HepG2 (cell line): Measurements from ENCODE around the gene LIPC. TPM values are rescaled to one million over a fixed set of nuclear protein-coding genes. Genes with fewer than 3 reads are reported as not detected.

Experiments
- EHMT2 ChIP-seq: fragments of 200-600 bp; sonication (generic); IDR thresholded peaks from 2 replicates; pipeline ENCODE4 v1.7.0; 2017; ENCODE audit warnings: antibody characterized with exemption, low read depth, low read length, borderline replicate concordance
- ESRRA ChIP-seq: sonication (generic); formaldehyde crosslinking; IDR thresholded peaks from 2 replicates; pipeline ENCODE4 v1.5.1; 2020; ENCODE audit warnings: mild to moderate bottlenecking, low read depth, missing genetic modification reagents
- HCFC1 ChIP-seq: fragments of 150-350 bp; IDR thresholded peaks from 2 replicates; pipeline ENCODE4 v1.6.1; 2014; ENCODE audit warnings: low read depth, low read length
- HMG20B ChIP-seq: conservative IDR thresholded peaks from 2 replicates; pipeline ENCODE4 v1.6.1; 2016; ENCODE audit warnings: missing genetic modification reagents, missing compliant biosample characterization
- KAT2B ChIP-seq: fragments of 150-350 bp; IDR thresholded peaks from 2 replicates; pipeline ENCODE4 v1.6.1; 2014; ENCODE audit warnings: low read depth, low read length, borderline replicate concordance
- MAFK ChIP-seq, 2 experiments: IDR thresholded peaks in 1 of 2; conservative IDR thresholded peaks in 1 of 2; 2 replicates each; pipeline ENCODE4 v1.6.1; 2011; ENCODE audit warnings: improper control_type of control experiment in 2 of 2, low read length in 2 of 2
- NR2C2 ChIP-seq: sonication (generic); formaldehyde crosslinking; IDR thresholded peaks from 2 replicates; pipeline ENCODE4 v1.4.0; 2020; ENCODE audit warnings: missing genetic modification reagents, mild to moderate bottlenecking, moderate library complexity, borderline replicate concordance
- PAX8 ChIP-seq: sonication (generic); formaldehyde crosslinking; IDR thresholded peaks from 2 replicates; pipeline ENCODE4 v1.8.0; 2022; ENCODE audit warnings: mild to moderate bottlenecking, missing genetic modification reagents, borderline replicate concordance
- SUZ12 ChIP-seq: fragments of 150-350 bp; IDR thresholded peaks from 2 replicates; pipeline ENCODE4 v1.6.1; 2014; ENCODE audit warnings: low read depth, low read length
- TOE1 ChIP-seq: sonication (generic); formaldehyde crosslinking; IDR thresholded peaks from 2 replicates; pipeline ENCODE4 v1.4.0; 2020; ENCODE audit warnings: mild to moderate bottlenecking, missing genetic modification reagents
- XRCC5 ChIP-seq: fragments of 200-400 bp; formaldehyde crosslinking; optimal IDR thresholded peaks from 2 replicates; pipeline ENCODE3; 2017; ENCODE audit warnings: mild to moderate bottlenecking, low read length
- ZNF136 ChIP-seq: sonication (generic); formaldehyde crosslinking; IDR thresholded peaks from 2 replicates; pipeline ENCODE4 v1.8.1; 2022; ENCODE audit warnings: low read depth, mild to moderate bottlenecking, moderate library complexity, missing genetic modification reagents
- ZNF430 ChIP-seq: sonication (generic); formaldehyde crosslinking; IDR thresholded peaks from 2 replicates; pipeline ENCODE4 v1.9.0; 2021; ENCODE audit warnings: mild to moderate bottlenecking, missing genetic modification reagents
- ZNF44 ChIP-seq: sonication (generic); formaldehyde crosslinking; IDR thresholded peaks from 2 replicates; pipeline ENCODE4 v1.5.1; 2020; ENCODE audit warnings: mild to moderate bottlenecking, missing genetic modification reagents
- ZNF570 ChIP-seq: sonication (generic); formaldehyde crosslinking; IDR thresholded peaks from 2 replicates; pipeline ENCODE4 v1.4.0; 2020; ENCODE audit warnings: mild to moderate bottlenecking, missing genetic modification reagents, borderline replicate concordance
- ZNF598 ChIP-seq: sonication (generic); formaldehyde crosslinking; IDR thresholded peaks from 2 replicates; pipeline ENCODE4 v1.5.1; 2020; ENCODE audit warnings: mild to moderate bottlenecking, missing genetic modification reagents, borderline replicate concordance
- ZNF775 ChIP-seq: sonication (generic); formaldehyde crosslinking; IDR thresholded peaks from 2 replicates; pipeline ENCODE4 v1.4.0; 2020; ENCODE audit warnings: missing genetic modification reagents, mild to moderate bottlenecking, moderate library complexity, borderline replicate concordance
- ZNF839 ChIP-seq: sonication (generic); formaldehyde crosslinking; IDR thresholded peaks from 2 replicates; pipeline ENCODE4 v1.4.0; 2020; ENCODE audit warnings: missing genetic modification reagents, mild to moderate bottlenecking, borderline replicate concordance
- ZNF883 ChIP-seq: sonication (generic); formaldehyde crosslinking; IDR thresholded peaks from 2 replicates; pipeline ENCODE4 v1.5.1; 2020; ENCODE audit warnings: mild to moderate bottlenecking, missing genetic modification reagents; ENCODE audit errors: not compliant biosample characterization
- polyA plus RNA-seq, 8 experiments: library from polyadenylated mRNA; depleted of rRNA in 3 of 8; stranded (reverse) in 7 of 8; unstranded in 1 of 8; fragments of >200 nt; fragmentation: Illumina TruSeq in 4 of 8; extraction: Trizol in 4 of 8; gene quantifications; 2 replicates each; pipeline versions ENCODE4 v1.2.1 to v1.2.3, GENCODE V29; 2011 to 2016; ENCODE audit warnings: low read depth in 4 of 8, missing spikeins in 1 of 8, mixed read lengths in 1 of 8; ENCODE audit not compliant: insufficient read depth in 1 of 8
- total RNA-seq, 5 experiments: library from RNA; depleted of rRNA; stranded (reverse); fragments of >200 nt; fragmentation: Illumina TruSeq; extraction: Trizol; gene quantifications; 2 replicates each; pipeline ENCODE4 v1.2.3, GENCODE V29; 2016; ENCODE audit warnings: low read depth in 1 of 5
- TF ChIP-seq, protein P1 (sequence below): IDR thresholded peaks from 2 replicates; pipeline ENCODE4 v1.6.1; 2016; ENCODE audit warnings: mild to moderate bottlenecking
- TF ChIP-seq, protein P2 (sequence below): sonication (generic); formaldehyde crosslinking; IDR thresholded peaks from 2 replicates; pipeline ENCODE4; 2020; ENCODE audit warnings: missing genetic modification reagents, mild to moderate bottlenecking, borderline replicate concordance
- TF ChIP-seq, protein P3 (sequence below): sonication (generic); formaldehyde crosslinking; IDR thresholded peaks from 2 replicates; pipeline ENCODE4 v1.4.0; 2020; ENCODE audit warnings: missing genetic modification reagents

LIPC gene
- total and polyA plus RNA-seq, 2 of the 13 experiments (the other 11 are each of a cell fraction or from before 2014, with no cell fraction given) = 26.0 to 38.0 TPM

DNA sequence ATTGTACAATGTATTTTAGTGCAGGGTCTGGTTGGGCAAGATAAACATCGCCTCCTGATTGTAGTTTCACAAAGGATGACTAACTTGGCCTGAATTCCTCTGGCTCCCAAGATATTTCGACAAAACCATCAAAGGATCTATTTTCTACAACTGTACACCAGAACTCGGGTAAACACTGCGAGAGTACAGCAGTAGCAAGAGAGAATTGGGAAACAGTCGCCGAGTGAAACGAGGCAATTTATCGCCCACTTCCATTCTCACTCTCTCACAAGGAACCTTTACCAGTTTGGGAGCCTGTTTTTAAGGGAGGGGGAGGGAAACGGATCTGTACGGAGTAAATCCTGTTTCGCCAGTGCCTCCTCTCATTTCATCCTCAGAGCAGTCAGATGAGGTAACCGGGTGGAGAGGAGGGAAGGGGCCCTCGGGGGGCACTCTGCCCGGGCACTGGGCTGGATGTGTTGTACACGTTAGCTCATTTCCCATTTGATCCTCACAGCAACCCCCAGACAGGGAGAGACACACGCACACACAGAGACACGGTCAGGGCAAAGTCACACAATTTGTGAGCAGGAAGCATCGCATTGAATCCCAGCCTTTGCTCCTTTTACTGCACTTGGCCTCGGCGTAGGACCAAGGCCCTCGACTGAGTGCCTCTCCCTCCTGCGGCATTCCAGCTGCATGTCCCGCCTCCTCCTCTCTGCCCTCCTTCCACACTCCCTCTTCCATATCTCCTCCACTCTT lies 120.1 kb downstream of the LIPC start (continued):
- TF ChIP-seq SUZ12 = no peak
- TF ChIP-seq MAFK (conservative IDR thresholded peaks at IDR 0.05 in 1 of 2, IDR thresholded peaks at IDR 0.05 in 1 of 2; ENCODE audit: low read length in 2 of 2) = no peak
- peak; percentile 28; the same call in 1 of the 2 replicates for TF ChIP-seq NR2C2 (CRISPR knock-in tag)
- no peak for TF ChIP-seq ZNF570
- TF ChIP-seq ZNF430 (CRISPR knock-in tag) = no peak
- TF ChIP-seq HMG20B (CRISPR knock-in tag) = no peak; the same call in 1 of the 2 replicates
- no peak for TF ChIP-seq ZNF883 (CRISPR knock-in tag)
- TF ChIP-seq HCFC1 = no peak
- no peak for TF ChIP-seq XRCC5
- no peak for TF ChIP-seq ZNF136 (CRISPR knock-in tag)
- no peak for TF ChIP-seq TOE1 (CRISPR knock-in tag)
- TF ChIP-seq KAT2B = no peak
- TF ChIP-seq ZNF775 (CRISPR knock-in tag) = no peak; the same call in 1 of the 2 replicates
- no peak for TF ChIP-seq ZNF598
- TF ChIP-seq PAX8 = no peak
- TF ChIP-seq, protein P1, sequence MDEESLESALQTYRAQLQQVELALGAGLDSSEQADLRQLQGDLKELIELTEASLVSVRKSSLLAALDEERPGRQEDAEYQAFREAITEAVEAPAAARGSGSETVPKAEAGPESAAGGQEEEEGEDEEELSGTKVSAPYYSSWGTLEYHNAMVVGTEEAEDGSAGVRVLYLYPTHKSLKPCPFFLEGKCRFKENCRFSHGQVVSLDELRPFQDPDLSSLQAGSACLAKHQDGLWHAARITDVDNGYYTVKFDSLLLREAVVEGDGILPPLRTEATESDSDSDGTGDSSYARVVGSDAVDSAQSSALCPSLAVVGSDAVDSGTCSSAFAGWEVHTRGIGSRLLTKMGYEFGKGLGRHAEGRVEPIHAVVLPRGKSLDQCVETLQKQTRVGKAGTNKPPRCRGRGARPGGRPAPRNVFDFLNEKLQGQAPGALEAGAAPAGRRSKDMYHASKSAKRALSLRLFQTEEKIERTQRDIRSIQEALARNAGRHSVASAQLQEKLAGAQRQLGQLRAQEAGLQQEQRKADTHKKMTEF (CRISPR knock-in tag) = no peak
- TF ChIP-seq EHMT2 = no peak
- TF ChIP-seq, protein P2, sequence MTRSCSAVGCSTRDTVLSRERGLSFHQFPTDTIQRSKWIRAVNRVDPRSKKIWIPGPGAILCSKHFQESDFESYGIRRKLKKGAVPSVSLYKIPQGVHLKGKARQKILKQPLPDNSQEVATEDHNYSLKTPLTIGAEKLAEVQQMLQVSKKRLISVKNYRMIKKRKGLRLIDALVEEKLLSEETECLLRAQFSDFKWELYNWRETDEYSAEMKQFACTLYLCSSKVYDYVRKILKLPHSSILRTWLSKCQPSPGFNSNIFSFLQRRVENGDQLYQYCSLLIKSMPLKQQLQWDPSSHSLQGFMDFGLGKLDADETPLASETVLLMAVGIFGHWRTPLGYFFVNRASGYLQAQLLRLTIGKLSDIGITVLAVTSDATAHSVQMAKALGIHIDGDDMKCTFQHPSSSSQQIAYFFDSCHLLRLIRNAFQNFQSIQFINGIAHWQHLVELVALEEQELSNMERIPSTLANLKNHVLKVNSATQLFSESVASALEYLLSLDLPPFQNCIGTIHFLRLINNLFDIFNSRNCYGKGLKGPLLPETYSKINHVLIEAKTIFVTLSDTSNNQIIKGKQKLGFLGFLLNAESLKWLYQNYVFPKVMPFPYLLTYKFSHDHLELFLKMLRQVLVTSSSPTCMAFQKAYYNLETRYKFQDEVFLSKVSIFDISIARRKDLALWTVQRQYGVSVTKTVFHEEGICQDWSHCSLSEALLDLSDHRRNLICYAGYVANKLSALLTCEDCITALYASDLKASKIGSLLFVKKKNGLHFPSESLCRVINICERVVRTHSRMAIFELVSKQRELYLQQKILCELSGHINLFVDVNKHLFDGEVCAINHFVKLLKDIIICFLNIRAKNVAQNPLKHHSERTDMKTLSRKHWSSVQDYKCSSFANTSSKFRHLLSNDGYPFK (CRISPR knock-in tag) = no peak
- TF ChIP-seq ZNF839 (CRISPR knock-in tag) = no peak
- TF ChIP-seq ZNF44 (CRISPR knock-in tag) = no peak
- no peak for TF ChIP-seq ESRRA (CRISPR knock-in tag)
- TF ChIP-seq, protein P3, sequence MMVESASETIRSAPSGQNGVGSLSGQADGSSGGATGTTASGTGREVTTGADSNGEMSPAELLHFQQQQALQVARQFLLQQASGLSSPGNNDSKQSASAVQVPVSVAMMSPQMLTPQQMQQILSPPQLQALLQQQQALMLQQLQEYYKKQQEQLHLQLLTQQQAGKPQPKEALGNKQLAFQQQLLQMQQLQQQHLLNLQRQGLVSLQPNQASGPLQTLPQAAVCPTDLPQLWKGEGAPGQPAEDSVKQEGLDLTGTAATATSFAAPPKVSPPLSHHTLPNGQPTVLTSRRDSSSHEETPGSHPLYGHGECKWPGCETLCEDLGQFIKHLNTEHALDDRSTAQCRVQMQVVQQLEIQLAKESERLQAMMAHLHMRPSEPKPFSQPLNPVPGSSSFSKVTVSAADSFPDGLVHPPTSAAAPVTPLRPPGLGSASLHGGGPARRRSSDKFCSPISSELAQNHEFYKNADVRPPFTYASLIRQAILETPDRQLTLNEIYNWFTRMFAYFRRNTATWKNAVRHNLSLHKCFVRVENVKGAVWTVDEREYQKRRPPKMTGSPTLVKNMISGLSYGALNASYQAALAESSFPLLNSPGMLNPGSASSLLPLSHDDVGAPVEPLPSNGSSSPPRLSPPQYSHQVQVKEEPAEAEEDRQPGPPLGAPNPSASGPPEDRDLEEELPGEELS (CRISPR knock-in tag) = peak; percentile 36; the same call in 1 of the 2 replicates
